MCF 10A (cell line): ENCODE measurements around the gene FHL2. TPM values are rescaled to one million over a fixed set of nuclear protein-coding genes. Genes with fewer than 3 reads are reported as not detected.

ENCODE experiments used
- BruUV-seq: library from RNA; stranded (reverse); fragments of 400-500 nt; replicated peaks from 2 replicates; lab custom pipeline; 2021; lab: Mats Ljungman, UMichigan
- CTCF ChIA-PET: fragments of 300-600 bp; sonication (Branson Sonifier 250); formaldehyde crosslinking; extraction: SDS; loops from one replicate; lab custom pipeline; 2021; ENCODE audit warnings: antibody characterized with exemption, inconsistent platforms; lab: Yijun Ruan, JAX
- POLR2A ChIA-PET: fragments of 300-600, 350-650 bp; sonication (Branson Sonifier 250); formaldehyde crosslinking; extraction: SDS; loops from one replicate; lab custom pipeline; 2020; ENCODE audit warnings: antibody characterized with exemption, inconsistent platforms; lab: Yijun Ruan, JAX
- DNase-seq: peaks from one replicate; pipeline ENCODE4 v3.0.0-alpha.2; 2018; ENCODE audit not compliant: unreplicated experiment
- H3K27ac Mint-ChIP-seq: one replicate; pipeline ENCODE4 v1.8.0; 2022; ENCODE audit warnings: mild to moderate bottlenecking, low read depth, mixed read lengths; ENCODE audit not compliant: unreplicated experiment
- H3K27me3 Mint-ChIP-seq: one replicate; pipeline ENCODE4 v1.8.0; 2022; ENCODE audit warnings: mixed read lengths; ENCODE audit not compliant: insufficient read depth, unreplicated experiment
- H3K36me3 Mint-ChIP-seq: one replicate; pipeline ENCODE4 v1.8.0; 2022; ENCODE audit warnings: mild to moderate bottlenecking, moderate library complexity, mixed read lengths; ENCODE audit not compliant: insufficient read depth, unreplicated experiment
- H3K4me1 Mint-ChIP-seq: one replicate; pipeline ENCODE4 v1.8.0; 2022; ENCODE audit warnings: mixed read lengths; ENCODE audit not compliant: insufficient read depth, unreplicated experiment
- H3K4me3 Mint-ChIP-seq: one replicate; pipeline ENCODE4 v1.8.0; 2022; ENCODE audit warnings: mild to moderate bottlenecking, moderate library complexity, mixed read lengths; ENCODE audit not compliant: unreplicated experiment
- H3K9me3 Mint-ChIP-seq: one replicate; pipeline ENCODE4 v1.8.0; 2022; ENCODE audit warnings: mixed read lengths; ENCODE audit not compliant: unreplicated experiment
- intact Hi-C: fragments of 100-400 bp; cut with micrococcal nuclease; formaldehyde crosslinking; loops from 2 replicates; pipeline ENCODE4 v1.14.1; 2022
- total RNA-seq: library from RNA; stranded (reverse); gene quantifications from 2 replicates; pipeline ENCODE4 v1.2.3, GENCODE V29; 2022
- TF ChIP-seq, protein P1 (sequence below): fragments of 200-600 bp; IDR thresholded peaks from one replicate; pipeline ENCODE4 v1.8.0; 2022; ENCODE audit warnings: antibody characterized with exemption, mild to moderate bottlenecking; ENCODE audit not compliant: unreplicated experiment

The FHL2 gene
- total RNA-seq, 1 experiment from 2014 or later, result 93.2 TPM

DNA sequence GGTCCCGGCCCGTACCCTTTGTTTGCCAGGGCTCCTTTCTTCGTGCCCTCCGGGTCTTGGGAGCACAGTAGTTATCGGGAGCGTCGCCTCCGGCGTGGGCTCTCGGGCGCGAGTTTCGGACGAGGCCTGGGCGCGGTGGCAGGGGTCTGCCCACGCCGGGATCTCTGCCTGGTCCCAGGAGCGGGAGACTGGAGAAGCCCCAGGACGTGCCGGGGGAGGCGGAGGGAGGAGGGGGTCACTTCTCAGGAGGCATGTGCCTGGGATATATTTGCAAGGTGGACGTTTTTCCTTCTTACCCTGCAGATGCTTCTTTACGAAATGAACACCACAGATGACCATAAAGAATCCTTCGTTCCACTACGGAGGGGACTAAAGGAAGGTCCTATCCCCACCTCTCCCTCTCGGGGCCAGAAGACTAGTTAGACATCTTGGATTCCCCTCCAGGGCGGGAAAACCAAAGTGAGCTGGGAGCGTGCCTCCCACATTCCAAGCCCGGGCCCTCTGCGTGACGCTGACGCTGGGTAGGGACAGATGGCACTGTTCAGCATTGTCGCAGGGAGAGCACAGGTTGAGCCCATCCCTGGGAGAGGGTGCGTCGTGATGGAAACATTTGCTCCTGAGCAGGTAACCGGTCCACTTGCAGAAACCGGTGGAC lies 483 bp upstream of the FHL2 start:
- H3K36me3 Mint-ChIP-seq, result peaks cover 13% of the 10 kb centered on the region
- BruUV-seq, result no TSS peak
- ChIA-PET POLR2A (interaction anchor here (0.9 to 8.4 kb wide), 5 partner anchors 10 to 62 kb away, joined by 3 to 119 read pairs (median 5); partner anchors contain the start of gene C2orf49), CTCF (interaction anchor here (0.7 to 2.1 kb wide), 7 partner anchors 10 to 125 kb away, joined by 3 to 10 read pairs (median 3); no protein-coding TSS in a partner anchor)
- no peaks in the 10 kb centered on the region for H3K27me3 Mint-ChIP-seq
- H3K4me3 Mint-ChIP-seq, result peak overlapping the region; percentile 87
- TF ChIP-seq, protein P1, sequence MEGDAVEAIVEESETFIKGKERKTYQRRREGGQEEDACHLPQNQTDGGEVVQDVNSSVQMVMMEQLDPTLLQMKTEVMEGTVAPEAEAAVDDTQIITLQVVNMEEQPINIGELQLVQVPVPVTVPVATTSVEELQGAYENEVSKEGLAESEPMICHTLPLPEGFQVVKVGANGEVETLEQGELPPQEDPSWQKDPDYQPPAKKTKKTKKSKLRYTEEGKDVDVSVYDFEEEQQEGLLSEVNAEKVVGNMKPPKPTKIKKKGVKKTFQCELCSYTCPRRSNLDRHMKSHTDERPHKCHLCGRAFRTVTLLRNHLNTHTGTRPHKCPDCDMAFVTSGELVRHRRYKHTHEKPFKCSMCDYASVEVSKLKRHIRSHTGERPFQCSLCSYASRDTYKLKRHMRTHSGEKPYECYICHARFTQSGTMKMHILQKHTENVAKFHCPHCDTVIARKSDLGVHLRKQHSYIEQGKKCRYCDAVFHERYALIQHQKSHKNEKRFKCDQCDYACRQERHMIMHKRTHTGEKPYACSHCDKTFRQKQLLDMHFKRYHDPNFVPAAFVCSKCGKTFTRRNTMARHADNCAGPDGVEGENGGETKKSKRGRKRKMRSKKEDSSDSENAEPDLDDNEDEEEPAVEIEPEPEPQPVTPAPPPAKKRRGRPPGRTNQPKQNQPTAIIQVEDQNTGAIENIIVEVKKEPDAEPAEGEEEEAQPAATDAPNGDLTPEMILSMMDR, result no peak
- peaks cover 44% of the 10 kb centered on the region for H3K4me1 Mint-ChIP-seq
- H3K27ac Mint-ChIP-seq, result no peak overlapping the region
- intact Hi-C loops, result loop anchor here (5.0 kb wide), 2 partner anchors 42 to 113 kb away; no protein-coding TSS in a partner anchor
- no peak for DNase-seq
- H3K9me3 Mint-ChIP-seq, result no peaks in the 10 kb centered on the region

DNA sequence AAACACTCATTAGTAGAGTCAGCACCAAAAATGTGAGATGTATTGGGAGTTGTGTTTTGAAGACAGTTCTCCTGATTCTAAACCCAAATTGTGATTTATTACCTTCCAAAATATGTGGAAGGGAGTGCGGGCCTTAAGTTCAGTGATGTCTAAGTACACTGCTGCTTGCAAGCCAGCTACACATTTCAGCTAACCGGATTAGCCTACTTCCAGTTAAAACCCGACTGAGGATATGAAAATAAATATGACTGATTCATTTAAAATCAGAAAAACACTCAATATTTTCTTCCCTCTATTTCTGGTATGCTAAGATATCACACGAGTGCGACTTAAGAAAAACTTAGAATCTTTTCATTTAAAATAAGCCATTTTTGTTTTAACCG lies 907 bp downstream of the FHL2 start:
- no peaks in the 10 kb centered on the region for H3K9me3 Mint-ChIP-seq
- POLR2A ChIA-PET, result interaction anchor here (0.5 to 8.4 kb wide), 11 partner anchors 10 to 117 kb away, joined by 3 to 119 read pairs (median 5); partner anchors contain the start of gene C2orf49
- peaks cover 21% of the 10 kb centered on the region for H3K36me3 Mint-ChIP-seq
- CTCF ChIA-PET, result interaction anchor here (0.7 to 1.8 kb wide), 6 partner anchors 12 to 610 kb away, joined by 3 to 10 read pairs (median 4); no protein-coding TSS in a partner anchor
- intact Hi-C loops, result loop anchor here (5.0 kb wide), 2 partner anchors 41 to 114 kb away; no protein-coding TSS in a partner anchor
- H3K27me3 Mint-ChIP-seq, result no peaks in the 10 kb centered on the region
- peak overlapping the region; percentile 87 for H3K4me3 Mint-ChIP-seq
- peak; percentile 34 for DNase-seq
- peak overlapping the region; percentile 91 for H3K27ac Mint-ChIP-seq
- peaks cover 33% of the 10 kb centered on the region for H3K4me1 Mint-ChIP-seq
- TF ChIP-seq, protein P1, result no peak
- BruUV-seq, result TSS peak; percentile 28

DNA sequence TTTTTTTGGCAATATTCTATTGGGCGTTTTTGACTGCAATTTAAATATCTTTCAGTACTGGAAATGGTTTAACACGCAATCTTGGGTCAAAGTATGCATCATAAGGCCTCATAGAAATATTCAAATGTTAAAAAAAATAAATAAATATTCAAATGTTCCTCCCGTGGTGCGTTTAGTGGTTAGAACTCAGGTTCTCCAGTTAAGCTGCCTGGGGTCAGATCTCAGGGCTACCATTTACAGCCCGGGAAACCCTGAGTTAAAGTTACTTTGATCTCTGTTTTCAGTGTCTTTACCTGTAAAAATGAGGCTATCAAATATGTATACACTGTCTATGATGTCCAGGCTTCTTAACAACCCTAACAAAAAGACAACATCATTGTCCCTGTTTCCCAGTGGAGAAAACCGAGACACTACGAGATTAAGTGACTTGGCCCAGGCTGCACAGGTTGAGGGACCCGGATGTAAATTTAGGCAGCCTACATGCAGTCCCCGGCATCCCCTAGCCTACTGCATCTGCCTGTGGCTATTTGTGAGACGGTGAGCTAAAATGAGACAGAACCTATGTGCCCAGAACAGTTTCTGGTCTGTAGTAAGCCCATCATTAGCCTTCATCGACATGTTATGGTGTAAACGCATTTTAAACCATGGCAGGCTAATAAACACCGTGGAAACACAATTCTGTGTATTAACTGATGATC lies 1.7 kb downstream of the FHL2 start:
- BruUV-seq, result TSS peak; percentile 97
- no peaks in the 10 kb centered on the region for H3K9me3 Mint-ChIP-seq
- DNase-seq, result peak; percentile 61
- TF ChIP-seq, protein P1, result no peak
- intact Hi-C loops, result loop anchor here (5.0 kb wide), 2 partner anchors 40 to 115 kb away; no protein-coding TSS in a partner anchor
- peaks cover 28% of the 10 kb centered on the region for H3K36me3 Mint-ChIP-seq
- no peaks in the 10 kb centered on the region for H3K27me3 Mint-ChIP-seq
- POLR2A ChIA-PET, result interaction anchor here (0.5 to 8.4 kb wide), 16 partner anchors 10 to 796 kb away, joined by 3 to 119 read pairs (median 4); partner anchors contain the start of gene C2orf49
- CTCF ChIA-PET, result interaction anchor here (0.7 to 1.8 kb wide), 6 partner anchors 50 to 611 kb away, joined by 3 to 8 read pairs (median 4); no protein-coding TSS in a partner anchor
- H3K4me3 Mint-ChIP-seq, result peak overlapping the region; percentile 87
- peak overlapping the region; percentile 91 for H3K27ac Mint-ChIP-seq
- peaks cover 37% of the 10 kb centered on the region for H3K4me1 Mint-ChIP-seq
